NCI-H526 treated with DMSO at 0.1 percent for 48 hours (cell line): ENCODE data around the gene KIAA0319L.
A peak's percentile ranks its signal among the peaks of the same experiment; 100 is the strongest.
"Not testable (repeated sequence)": the region's sequence is repeated elsewhere in the genome, so short reads cannot be mapped to it uniquely, and the experiment has no call there.

ENCODE experiments used
- DNase-seq: peaks from one replicate; lab custom pipeline; 2025; lab: John Stamatoyannopoulos, UW

KIAA0319L gene

DNA sequence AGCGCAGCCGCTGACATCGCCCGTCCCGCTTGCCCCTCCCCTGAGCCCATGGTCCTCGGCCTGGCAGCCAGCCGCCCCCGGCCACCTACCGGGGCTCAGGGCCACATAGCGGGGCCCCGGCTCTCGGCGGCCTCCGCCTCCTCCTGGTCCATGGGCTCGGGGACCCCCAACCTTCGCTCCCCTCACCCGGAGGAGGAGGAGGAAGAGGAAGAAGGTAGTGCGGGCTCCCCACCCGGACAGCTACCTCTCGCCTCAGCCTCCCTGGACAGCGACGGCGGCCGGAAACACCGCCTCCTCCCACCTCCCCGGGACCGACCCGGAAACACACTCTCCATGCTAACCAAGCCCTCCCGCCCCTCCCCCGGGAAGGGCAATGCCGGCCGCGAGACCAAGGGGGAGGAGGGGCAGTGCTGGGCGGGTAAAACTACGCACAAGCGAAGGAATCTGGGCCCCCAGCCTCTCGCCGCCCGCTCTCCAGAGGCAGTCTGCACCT lies at the start of gene KIAA0319L:
KIAA0319L (minus strand) TSS at position 286 of the 493 bp plus-strand sequence. CDS start 2,912 bp downstream, outside the sequence.
- peak; percentile 93 for DNase-seq

DNA sequence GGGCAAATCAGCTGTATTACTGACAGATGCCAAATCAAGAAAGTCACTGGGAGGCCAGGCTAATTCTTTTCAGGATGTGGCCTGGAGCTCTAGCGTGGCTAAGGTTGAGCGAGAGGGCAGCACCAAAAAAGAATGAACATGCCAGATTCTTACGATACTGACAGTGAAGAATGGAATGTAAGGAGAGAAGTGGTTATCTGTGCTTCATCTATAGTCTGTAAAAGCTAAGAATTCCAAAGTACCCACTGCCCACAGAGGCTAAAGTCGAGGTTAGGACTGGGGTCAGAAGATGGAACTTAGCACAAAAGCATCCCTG lies 48.6 kb upstream of the KIAA0319L start:
- no peak for DNase-seq

DNA sequence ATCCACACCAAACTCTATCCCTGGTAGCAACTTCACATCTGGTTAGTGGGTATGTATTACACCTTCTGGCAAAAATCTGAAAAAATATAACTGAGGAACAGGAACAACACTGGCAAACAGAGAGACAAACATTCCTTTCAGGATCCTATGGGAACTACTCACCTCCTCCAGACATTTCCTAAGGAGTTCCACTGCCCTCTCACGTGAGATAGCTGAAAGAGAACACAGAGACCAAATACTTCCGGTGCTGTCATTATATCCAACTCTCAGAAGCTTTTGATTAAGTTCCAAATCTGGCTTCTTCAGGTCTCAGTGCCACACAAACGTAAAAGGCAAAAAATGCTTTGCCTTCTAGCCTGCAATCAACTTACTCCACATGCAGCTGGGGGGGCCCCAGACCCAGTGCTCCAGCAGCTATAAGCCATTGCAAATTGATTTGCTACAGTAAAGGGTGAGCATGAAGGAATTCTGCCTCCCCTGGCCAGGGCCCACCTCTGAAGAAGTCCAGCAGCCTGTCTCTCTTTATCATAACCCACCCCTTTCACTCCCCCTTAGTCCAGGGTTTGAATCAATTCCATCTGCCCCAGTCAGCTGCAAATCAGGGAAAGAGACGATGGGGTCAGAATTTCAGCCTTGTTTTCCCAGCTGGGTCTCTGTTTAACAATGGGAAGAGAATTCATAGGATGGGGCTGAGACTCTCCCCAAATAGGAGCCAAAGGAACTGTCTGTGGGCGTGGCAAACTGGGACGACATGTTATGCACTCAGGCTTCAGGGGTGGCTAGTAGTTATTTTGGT lies 48.1 kb upstream of the KIAA0319L start:
- no peak for DNase-seq

DNA sequence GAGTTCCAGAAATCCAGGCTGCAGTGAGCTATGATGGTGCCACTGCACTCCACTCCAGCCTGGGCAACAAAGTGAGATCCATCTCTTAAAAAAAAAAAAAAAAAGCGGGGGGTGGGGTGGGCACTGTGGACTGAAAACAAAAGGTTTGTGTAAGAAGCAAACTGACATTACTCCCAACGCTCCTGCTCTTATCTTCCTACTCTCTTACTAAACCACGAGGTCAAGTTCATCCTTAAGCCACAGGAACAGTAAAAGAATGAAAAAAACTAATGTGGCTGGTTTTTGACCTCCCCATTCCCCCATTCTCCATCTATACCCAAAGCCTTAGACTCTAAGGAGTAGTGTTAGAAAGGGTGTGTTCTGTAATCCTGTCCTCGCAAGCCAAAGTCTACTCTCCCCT lies 46.7 kb upstream of the KIAA0319L start:
- DNase-seq = no peak

DNA sequence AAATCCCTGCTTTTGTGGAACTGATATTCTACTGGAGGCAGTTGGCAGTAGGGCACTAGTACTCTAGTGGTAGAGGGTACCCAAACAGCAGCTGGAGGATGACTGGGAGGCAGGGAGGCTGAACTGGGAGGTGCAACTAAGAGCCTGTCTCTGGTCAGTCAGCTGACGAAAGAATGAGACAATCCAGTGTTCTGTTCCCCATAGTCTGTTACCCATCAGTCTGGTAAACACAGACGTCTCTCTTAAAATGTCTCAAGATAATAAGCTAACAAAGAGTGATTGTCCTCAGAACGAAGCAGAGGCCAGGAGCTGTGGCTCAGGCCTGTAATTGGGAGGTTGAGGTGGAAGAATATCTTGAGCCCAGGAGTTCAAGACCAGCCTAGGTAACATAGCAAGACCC lies 46.3 kb upstream of the KIAA0319L start:
- no peak for DNase-seq

DNA sequence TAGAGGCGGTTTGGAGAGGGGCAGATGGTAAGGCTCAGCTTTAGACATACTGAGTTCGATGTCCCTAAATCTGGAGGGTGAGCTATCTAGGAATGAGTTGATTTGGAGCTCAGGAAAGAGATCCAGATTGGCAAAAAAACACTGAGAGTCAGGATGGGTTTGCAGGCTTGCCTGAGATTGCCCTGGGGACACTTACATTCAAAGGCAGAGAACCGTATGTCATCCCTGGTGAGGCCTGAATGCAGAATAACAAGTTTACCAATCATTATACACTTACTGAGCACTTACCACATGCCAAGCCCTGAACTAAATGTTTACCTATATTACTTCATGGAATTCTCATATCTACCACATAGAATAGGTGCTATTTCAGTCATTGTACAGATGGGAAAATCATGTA lies 43.4 kb upstream of the KIAA0319L start:
- no peak for DNase-seq

DNA sequence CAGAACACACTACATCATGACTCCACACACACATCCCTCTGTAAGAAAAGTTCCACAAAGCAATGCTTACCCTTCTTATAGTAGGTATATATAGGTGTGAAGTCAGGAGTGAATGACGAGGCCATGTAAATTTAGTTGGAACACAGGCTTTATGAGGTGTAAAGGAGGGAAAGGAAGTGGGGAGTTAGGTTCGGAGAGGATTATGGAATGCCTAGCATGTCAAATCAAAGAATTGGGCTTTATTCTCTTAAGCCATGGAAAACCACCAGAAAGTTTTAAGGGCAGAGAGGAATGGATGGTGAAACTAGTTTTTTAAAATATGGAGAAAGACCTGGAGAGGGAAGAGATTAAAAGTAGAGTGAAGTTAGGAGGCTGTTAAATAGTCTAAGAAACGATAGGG lies 42.2 kb upstream of the KIAA0319L start:
- DNase-seq = no peak

DNA sequence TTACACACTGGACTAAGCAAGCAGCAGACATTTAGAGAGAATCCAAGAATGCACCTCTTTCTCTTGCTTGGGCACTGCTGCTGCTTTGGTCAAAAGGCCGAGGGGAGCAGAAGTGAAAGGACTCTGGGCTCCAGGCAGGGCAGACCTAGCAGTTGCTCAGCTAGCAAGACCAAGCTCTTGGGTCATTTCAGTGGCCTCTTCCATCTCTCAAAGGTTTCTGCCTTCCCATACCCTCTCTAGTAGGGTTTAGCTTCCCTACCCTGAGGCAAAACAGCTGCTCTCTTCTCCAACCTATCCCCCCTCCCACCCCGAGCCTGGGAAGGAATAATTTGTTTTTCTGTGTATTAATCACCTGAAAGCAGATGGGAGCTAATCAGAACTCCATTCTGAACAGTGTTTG lies 41.7 kb upstream of the KIAA0319L start:
- no peak for DNase-seq

DNA sequence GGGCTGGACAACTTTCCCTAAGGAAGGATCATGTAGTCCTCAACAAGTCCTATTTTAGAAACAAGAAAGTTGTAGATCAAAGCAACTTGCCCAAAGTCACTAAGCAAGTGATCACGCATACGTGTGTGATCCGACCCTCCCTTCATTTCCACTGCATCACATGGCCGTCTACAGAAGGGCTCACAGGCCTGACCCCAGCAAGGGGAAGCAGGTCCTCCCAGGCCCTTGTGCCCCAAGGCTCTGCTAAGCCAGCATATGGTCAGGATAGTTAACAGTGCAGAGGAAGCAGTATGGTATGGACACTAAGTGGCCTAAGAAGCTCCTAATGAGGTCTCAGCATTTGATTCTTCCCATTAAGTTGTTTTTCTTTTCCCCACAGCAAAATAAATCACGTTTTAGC lies 40.7 kb upstream of the KIAA0319L start:
- DNase-seq = no peak

DNA sequence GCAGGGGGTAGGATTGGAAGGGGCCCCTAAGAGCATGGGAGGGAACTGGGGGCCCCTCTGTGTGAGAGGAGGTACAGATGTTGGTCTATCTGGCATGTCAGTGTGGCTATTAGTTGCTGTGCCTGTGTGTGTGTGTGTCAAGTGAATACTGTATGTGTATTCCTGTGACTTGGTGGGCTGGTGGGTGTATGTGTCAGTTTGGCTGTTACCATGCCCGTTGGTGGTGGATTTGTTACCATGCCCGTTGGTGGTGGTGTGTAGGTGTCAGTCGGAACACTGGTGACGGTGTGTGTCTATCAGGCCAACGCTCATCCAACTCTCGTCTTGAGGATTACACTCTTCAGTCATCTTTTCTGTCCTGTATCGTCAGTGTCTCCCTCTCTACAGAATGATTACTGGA lies 38.5 kb upstream of the KIAA0319L start:
- no peak for DNase-seq

DNA sequence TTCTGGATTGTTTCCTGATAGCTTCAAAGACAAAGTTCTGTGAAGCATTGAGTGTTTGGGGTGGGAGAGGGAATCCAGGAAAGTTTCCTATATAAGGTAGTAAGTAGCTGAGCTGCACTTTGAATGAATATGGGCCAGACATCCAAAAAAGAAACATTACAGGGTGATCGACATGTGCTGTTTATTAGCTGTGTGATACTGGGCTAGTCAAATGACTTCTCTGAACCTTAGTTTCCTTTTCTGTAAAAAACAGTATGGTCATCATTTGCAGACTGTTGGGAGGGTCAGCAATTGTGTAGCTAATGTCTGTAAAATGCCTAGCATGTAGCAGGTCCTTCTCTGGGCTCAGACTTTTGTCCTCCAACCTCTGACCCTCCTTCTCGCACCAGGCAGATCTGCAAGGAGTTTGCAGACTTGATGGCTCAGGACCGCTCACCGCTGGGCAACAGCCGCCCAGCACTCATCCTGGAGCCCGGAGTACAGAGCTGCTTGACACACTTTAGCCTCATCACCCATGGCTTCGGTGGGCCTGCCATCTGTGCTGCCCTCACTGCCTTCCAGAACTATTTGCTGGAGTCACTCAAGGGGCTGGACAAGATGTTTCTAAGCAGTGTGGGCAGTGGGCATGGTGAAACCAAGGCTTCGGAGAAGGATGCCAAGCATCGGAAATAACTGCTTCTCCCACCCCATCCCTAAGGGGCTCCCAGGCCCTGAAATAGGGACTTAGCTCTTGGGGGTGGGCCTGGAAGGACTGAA lies 37.0 kb upstream of the KIAA0319L start:
- DNase-seq = no peak

DNA sequence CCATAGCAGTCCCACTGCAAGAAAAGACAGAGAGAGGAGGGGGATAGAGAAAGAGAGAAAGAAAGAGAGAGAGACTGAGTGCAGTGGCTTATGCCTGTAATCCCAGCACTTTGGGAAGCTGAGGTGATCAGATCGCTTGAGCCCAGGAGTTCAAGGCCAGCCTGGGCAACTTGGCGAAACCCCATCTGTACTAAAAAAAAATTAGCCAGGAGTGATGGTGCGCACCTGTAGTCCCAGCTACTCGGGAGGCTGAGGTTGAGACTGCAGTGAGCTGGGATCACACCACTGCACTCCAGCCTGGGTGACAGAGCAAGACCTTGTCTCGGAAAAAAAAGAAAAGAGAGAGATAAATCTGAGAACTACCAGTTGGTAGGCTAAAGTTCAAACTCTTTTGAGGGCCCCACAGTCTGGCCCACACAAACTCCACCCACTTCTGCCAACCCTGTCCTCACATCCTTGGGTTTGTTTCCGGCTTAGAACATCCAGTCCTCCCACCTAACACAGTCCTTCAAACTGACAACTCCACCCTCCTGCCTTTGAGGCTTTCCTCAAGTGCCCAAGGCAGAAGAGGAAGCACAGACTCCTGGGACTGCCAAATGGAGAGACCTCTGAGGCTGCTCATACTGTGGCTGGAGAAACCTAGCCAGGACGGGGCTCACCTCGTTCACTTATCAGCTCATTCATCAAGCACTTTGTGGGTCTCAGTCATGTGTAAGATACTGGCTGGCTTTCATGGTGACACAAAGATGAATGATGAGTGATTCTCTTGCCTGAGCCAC lies 36.0 kb upstream of the KIAA0319L start:
- no peak for DNase-seq

DNA sequence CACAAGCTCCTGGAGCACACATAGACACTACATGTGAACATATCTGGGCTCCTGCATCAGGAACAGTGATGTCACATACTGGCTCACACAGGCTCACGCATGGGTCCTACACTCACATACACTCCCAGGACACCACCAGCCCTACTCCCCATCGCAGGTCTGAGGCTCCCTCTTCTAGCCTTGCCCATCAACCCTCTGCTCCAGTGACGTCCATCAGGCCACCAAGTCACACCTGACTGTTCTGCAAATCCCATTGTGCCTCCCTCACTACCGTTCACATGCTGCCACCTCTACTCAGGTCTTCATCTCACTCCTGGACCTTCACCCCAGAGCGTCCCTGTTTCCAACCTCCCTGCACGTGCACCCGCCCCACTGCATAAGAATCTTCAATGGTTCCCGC lies 34.0 kb upstream of the KIAA0319L start:
- DNase-seq = no peak

DNA sequence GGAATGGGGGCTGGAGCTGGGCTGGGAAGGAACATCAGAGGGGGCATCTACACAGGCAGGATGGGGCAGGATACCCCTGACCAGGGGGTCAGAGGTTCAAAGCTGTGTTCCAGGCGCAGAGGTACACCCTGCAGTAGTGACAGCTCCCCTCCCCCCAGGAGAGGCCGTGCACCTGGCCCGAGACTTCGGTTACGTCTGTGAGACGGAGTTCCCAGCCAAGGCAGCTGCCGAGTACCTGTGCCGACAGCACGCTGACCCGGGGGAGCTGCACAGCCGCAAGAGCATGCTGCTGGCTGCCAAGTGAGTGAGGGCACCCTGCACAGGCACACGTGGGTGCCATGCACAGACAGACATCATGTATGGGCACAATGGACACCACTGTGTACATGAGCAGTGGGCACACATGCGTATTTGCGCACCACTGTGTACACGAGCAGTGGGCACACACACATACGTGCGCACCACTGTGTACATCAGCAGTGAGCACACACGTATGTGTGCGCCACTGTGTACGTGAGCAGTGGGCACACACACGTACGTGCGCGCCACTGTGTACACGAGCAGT lies 33.4 kb upstream of the KIAA0319L start:
- no peak for DNase-seq

DNA sequence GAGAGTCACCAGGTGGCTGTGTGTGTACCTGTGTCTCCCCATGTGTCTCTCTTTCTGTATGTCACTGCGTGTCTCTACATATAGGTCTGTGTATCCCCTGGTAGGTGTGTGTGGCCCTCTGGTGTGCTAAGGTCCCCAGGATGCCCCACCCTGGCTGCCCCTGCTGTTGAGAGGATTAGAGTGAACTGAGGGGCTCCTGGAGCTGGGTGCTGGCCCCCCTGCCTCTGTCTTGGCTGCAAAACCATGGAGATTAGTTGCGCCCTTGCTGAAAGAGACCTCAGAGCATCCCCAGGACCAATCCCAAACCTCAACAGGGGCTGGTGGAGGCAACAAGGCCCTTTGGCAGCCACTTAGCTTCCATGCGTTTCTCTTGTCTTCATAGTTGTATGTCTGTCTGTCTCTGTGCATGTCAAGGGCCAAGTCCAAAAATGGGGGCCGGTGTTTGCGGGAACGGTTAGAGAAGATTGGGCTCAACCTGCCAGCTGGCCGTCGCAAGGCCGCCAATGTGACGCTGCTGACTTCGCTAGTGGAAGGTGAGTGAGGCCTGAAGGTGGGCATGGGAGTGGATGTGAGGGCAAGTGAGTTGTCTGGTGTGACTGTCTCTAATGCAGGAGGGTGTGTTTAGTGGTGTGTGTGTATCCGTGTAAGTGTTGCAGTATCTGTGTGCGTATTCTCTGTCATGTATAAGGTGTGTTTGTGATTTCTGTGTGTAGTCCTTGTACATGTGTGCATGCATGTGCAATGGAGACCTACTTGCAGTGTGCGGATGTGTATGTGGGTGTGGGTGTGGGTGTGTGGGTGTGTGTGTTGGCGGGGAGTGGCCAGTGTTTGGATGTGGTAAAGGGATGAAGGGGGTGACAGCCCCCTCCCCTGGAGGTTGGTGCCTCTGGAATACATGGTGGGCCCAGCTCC lies 32.6 kb upstream of the KIAA0319L start:
- no peak for DNase-seq

DNA sequence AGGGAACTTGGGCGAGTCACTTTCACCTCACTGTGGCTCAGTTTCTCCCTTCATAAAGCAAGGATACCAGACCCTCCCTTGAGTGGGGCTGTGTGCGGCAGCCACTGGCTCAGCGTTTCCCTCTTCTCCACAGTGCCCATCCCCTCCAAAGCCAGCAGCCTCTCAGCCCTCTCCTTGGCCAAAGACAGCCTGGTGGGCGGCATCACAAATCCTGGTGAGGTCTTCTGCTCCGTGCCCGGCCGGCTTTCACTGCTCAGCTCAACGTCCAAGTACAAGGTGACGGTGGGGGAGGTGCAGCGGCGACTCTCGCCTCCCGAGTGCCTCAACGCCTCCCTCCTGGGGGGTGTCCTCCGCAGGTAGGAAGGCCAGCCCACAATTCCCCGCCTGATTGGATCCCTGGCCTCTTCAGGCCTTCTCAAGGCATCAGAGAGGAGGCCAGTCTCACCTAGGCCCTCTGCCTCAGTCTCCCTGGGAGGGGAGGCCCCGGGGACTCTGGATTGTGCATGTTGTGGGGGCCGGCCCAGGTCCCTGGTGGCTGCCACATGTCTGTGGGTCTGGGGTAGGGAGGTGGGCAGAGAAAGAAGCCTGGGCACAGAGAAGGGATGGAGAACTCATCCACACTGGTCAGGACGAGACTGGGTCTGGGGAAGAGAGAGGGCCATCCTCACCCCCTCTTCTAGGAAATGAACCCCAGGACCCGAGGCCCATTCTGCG lies 31.2 kb upstream of the KIAA0319L start:
- DNase-seq = no peak

DNA sequence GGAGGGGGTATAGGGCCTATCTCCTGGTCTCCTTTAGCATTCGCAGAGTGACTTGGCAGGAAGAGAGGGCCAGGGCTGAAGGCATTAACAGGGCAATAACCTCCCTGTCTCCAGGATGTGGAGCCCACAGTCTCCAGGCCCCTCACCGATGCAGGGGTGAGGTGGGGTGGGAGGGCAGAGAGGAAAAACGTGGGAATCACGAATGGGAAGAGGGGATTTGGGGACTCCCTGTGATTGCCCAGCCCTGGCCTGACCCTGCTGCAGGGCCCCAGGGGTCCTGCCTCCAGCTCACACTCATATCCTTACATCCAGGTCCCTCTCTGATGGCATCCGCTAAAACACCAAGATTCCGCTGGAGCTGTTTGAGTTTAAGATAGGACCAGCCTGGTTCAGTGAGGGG lies 30.5 kb upstream of the KIAA0319L start:
- no peak for DNase-seq

DNA sequence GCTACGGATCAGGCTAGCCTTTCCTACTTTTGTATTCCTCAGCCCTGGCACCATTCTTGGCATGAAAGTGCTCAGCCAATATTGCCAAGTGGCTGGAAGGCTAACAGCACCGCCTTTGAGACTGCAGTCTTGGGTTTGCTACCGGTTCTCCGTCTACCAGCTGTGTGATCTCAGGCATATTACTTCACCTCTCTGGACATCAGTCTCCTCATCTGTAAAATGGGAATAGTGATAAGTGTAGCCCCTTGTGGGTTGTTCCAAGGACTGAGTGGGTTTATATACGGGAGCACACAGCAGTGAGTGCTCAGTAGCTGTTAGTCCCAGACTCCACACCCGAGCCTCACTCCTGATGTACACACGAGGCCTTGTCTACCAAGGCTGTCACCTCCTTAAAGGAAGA lies 29.6 kb upstream of the KIAA0319L start:
- DNase-seq = no peak

DNA sequence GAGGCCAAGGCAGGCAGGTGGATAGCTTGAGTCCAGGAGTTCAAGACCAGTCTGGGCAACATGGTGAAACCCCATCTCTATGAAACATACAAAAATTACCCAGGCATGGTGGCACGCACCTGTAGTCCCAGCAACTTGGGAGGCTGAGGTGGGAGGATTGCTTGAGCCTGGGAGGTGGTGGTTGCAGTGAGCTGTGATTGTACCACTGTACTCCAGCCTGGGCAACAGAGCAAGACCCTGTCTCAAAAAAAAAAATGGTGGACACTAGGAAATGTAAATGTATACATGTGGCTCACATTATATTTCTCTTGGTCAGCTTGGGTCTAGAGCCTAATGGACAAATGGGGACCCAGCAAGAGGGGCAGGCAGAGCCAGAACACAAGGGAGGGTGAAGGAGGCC lies 28.6 kb upstream of the KIAA0319L start:
- not testable (repeated sequence) for DNase-seq

DNA sequence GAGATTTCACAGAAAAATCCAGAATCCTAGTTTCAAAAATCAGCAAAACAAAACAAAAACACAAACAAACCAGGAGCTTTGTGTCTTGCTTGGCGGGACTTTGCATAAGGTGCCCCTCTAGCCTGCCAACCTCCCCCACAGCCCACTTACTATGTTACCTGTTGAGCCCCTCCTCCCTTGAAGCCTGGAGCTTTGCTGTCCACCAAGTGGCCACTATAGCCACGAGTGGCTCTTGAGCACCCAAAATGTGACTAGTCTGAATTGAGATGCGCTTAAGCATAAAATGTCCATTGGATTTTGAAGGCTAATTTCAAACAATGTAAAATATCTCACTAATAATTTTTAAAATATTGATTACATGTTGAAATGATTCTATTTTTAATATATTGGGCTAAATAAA lies 28.1 kb upstream of the KIAA0319L start:
- no peak for DNase-seq

DNA sequence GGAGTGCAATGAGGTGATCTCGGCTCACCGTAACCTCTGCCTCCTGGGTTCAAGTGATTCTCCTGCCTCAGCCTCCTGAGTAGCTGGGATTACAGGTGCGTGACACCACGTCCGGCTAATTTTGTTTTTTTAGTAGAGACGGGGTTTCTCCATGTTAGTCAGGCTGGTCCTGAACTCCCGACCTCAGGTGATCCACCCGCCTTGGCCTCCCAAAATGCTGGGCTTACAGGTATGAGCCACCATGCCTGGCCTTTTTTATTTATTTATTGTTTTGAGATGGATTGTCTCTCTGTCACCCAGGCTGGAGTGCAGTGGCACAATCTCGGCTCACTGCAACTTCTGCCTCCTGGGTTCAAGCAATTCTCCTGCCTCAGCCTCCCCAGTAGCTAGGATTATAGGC lies 24.4 kb upstream of the KIAA0319L start:
- not testable (repeated sequence) for DNase-seq
